HG02973 (cell line): ENCODE results near the gene OR2L2.
"Not testable (repeated sequence)": the region's sequence is repeated elsewhere in the genome, so short reads cannot be mapped to it uniquely, and the experiment has no call there.

Experiments
- ATAC-seq: cut with Tn5 transposase; IDR thresholded peaks from one replicate; pipeline ENCODE4 v1.9.1; 2021; ENCODE audit warnings: moderate library complexity; ENCODE audit not compliant: unreplicated experiment

The OR2L2 gene, protein sequence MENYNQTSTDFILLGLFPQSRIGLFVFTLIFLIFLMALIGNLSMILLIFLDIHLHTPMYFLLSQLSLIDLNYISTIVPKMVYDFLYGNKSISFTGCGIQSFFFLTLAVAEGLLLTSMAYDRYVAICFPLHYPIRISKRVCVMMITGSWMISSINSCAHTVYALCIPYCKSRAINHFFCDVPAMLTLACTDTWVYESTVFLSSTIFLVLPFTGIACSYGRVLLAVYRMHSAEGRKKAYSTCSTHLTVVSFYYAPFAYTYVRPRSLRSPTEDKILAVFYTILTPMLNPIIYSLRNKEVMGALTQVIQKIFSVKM

DNA sequence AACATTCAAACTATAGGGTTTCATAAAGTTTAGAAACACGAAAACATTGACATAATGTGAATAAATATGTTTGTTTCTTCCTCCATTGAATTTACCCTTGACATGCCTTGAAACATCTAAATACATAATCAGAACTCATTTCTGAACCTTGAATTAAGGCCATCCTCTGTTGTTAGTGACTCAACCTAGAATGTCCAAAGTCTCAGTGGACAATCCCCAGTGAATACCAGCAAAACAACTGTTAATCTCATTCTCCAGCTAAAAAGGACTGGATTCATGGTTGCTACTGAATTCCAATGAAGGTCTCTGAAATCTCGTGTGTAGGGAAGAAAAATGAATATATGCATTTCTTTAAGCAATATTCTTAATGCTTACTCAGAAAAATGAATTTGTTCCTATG lies at the start of gene OR2L2:
OR2L2 (plus strand) TSS at position 301 of the 400 bp plus-strand sequence. CDS start 8,198 bp downstream, outside the sequence.
- ATAC-seq: no peak

DNA sequence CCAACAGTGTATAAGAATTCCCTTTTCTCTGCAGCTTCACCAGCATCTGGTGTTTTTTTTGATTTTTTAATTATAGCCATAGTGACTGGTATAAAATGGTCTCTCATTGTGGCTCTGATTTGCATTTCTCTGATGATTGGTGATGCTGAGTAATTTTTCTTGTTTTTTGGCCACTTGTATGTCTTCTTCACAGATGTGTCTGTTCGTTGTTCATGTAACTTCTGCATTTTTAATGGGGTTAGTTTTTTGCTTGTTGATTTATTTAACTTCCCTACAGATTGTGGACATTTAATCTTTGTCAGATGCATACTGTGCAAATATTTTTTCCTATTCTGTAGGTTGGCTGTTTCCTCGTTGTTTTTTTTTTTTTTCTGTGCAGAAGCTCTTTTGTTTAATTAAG lies 36.9 kb upstream of the OR2L2 start:
- ATAC-seq: no peak

DNA sequence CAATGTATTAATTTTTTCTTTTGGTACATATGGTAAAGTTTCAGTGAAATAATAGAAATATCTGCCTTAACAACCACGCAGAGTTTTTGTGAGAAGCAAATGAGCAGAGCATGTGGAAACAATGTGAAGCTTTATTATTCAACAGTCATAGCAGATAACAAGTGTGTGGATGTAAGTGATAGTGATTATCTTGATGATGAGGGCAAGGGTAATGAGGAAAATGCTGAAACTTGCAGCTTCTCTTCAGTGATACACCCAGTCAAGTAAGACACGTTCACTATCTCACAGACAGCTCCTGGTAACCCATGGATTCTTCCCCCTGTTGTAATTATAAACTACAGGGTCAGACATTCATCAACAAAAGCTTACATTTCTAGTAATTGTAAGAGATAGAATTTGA lies 31.1 kb upstream of the OR2L2 start:
- ATAC-seq: no peak

DNA sequence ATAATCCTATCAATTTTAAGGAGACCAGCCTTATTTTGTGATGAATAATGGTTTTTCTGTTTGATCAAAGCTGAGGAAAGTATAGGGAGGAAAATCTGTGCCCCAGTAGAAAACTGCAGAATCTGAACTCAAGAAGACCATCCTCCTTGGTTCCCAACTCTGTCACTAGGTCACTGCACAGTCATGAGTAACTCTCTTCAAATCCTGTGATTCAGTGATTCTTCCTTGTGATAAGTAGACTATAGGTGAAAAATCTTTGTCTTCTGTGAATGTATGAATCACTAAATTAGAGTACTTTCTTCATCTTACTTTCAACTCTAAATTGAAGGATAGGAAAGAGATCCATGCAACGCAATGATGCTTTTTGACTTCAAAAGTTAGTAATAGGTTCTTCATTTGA lies 29.7 kb upstream of the OR2L2 start:
- ATAC-seq: no peak

DNA sequence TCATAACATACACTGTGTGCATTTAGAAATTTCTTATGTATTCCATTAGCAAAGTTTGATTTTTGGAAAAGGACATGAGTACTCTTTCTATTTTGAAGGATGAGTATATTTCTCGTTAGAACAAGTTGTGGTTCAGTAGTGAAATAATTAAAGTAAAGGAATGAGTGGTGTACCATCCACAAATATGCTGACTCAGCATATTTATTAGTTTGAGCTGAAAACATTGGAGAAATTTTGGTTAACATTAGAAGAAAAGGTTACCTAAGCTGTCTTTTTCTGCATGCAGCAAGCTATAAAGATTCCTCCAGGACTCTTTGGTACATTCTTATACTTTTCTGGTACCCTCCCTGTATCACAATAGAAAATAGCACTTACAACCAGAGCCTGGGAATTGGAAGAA lies 22.1 kb upstream of the OR2L2 start:
- ATAC-seq: no peak

DNA sequence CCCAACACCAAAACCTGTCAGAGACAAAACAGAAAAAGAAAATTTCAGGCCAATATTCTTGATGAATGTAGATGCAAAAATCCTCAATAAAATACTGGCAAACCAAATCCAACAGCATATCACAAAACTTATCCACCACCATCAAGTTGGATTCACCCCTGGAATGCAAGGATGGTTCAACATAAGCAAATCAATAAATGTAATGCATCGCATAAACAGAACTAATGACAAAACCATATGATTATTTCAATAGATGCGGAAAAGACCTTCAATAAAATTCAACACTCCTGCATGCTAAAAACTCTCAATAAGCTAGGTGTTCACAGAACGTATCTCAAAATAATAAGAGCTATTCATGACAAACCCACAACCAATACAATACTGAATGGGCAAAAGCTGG lies 20.2 kb upstream of the OR2L2 start:
- ATAC-seq: no peak

DNA sequence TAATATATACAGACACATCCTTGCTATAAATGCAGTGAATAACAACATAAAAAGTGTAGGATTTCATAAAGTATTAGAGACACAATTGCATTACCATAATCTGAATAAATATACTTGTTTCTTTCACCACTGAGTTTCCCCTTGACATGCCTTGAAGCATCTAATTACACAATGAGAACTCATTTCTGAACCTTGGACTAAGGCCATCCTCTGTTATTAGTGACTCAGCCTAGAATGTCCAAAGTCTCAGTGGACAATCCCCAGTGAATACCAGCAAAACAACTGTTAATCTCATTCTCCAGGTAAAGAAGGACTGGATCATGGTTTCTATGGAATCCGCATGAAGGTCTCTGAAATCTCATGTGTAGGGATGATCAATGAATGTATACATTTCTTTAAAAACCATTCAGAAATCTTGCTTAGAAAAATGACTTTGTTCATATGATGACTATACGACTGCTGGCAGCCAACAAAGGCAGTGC lies 16.6 kb upstream of the OR2L2 start, which contains the start of gene OR2L5:
OR2L5 (plus strand) TSS at position 432 of the 482 bp plus-strand sequence. CDS start 8,288 bp downstream, outside the sequence.
- no peak for ATAC-seq

DNA sequence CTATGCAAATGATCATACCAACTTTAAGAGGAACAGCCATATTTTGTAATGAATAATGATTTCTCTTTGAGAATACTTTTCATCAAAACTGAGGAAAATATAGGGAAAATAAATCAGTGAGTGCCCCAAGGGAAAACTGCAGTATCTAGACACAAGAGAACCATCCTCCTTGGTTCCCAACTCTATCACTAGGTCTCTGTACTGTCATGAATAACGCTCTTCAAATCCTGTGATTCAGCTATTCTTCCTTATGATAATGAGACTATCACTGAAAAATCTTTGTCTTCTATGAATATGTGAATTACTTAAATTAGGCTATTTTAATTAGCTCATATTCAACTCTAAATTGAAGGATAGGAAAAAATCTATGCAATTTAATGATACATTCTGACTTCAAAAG lies 14.1 kb upstream of the OR2L2 start:
- ATAC-seq: no peak

DNA sequence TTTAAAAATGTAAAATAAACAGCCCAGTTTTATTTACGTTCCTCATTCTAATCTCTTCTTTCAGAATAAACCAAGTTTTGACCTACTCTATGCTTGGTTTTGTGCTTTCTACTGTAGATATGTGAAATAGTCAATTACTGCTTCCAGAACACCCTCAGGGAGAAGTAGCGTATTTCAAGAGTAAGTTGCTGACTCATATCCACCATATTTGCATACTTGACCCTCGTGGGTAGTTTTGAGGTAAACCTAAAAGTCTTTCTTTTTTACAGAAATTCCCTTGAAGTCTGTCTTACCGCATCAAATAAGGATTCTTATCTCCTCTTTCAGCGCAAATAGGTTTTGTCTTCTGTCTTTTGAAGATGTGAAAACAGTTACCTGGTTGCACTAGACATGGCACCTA lies 15.3 kb downstream of the OR2L2 start:
- ATAC-seq: peak; percentile 63

DNA sequence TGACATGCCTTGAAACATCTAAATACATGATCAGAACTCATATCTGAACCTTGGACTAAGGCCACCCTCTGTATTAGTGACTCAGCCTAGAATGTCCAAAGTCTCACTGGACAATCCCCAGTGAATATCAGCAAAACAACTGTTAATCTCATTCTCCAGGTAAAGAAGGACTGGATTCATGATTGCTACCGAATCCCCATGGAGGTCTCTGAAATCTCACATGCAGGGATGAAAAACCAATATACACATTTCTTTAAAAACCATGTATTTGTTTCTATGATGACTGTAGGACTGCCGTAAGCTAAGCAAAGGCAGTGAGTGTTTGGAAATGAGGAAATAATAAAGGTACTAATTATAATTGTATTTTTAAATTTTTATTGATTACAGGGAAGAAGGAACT lies 16.7 kb downstream of the OR2L2 start, which contains the start of gene OR2L3:
OR2L3 (plus strand) TSS at position 301 of the 400 bp plus-strand sequence. CDS start 13,846 bp downstream, outside the sequence.
- ATAC-seq: no peak

DNA sequence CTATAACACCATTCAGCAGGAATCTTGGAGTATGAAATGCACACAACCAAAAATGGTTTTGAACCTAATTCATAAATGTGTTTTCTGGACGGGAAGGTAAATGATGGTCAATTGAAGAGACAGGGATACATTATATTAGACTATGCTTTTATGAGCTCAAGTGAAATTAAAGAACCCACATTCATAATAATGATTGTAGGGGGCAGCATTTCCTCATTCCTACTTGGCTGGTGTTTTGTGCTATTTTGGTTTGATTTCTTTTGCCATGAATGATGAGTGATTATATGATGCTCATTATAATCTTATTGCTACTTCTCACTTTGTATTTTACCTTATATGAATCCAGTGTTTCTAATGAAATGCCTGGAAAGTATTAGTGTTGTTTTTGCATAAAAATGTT lies 17.1 kb downstream of the OR2L2 start:
- ATAC-seq: no peak

DNA sequence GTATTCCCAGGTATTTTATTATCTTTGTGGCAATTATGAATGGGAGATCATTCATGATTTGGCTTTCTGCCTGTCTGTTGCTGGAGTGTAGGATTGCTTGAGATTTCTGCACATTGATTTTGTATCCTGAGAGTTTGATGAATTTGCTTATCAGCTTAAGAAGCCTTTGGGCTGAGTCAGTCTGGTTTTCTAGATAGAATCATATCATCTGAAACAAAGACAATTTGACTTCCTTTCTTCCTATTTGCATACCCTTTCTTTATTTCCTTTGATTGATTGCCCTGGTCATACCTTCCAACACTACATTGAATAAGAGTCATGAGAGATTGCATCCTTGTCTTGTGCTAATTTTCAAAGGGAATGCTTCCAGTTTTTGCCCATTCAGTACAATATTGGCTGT lies 24.8 kb downstream of the OR2L2 start:
- ATAC-seq: no peak

DNA sequence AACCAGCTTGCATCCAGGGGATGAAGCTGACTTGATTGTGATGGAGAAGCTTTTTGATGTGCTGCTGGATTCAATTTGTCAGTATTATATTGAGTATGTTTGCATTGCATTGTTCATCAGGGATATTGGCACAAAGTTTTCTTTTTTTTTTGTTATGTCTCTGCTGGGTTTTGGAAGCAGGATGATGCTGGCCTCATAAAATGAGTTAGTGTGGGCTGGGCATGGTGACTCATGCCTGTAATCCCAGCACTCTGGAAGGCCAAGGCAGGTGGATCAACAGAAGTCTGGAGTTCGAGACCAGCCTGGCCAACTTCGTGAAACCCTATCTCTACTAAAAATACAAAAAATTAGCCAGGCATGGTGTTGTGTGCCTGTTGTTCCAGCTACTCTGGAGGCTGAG lies 25.4 kb downstream of the OR2L2 start:
- ATAC-seq: no peak

DNA sequence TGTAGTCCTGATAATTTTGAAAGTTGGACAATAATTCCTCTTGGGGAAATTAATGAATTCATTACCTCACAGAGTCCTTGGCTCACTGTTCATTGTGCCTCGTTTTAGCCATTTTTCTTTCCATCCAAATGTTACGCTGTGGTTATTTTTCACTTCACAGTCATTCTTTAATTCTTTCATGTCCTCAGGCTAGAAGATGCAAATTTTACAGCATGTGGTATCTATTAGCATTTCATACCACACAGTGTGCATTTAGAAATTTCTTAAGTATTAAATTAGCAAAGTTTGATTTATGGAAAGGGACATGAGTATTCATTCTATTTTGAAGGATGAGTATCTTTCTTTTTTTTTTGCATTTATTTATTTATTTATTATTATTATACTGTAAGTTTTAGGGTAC lies 35.2 kb downstream of the OR2L2 start:
- ATAC-seq: no peak

DNA sequence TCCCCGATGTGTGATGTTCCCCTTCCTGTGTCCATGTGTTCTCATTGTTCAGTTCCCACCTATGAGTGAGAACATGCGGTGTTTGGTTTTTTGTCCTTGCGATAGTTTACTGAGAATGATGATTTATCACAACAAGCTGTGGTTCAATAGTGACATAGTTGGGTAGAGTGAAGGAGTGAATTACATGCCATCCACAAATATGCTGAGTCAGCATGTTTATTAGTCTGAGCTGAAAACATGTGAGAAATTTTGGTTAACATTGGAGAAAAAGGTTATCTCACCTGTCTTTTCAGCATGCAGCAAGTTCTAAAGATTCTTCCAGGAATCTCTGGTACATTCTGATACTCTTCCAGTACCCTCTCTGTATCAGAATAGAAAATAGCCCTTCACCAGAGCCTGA lies 35.7 kb downstream of the OR2L2 start:
- no peak for ATAC-seq

DNA sequence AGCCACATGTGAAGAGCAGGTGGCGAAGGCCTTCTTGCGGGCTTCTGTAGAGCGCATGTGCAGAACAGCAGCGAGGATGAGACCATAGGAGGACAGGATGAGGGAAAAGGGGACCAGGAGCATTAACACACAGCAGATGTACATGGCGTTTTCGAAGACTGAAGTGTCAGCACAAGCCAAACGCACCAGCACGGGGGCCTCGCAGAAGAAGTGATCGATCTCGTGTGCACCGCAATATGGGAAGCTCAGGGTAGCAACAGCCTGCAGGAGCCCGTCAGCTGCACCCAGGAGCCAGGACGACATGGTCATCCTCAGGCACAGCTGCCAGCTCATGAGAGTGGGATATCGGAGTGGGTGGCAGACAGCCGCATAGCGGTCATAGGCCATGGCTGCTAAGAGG lies 54.0 kb downstream of the OR2L2 start:
- not testable (repeated sequence) for ATAC-seq
